ENCODE measurements around the gene AXDND1.

DNA sequence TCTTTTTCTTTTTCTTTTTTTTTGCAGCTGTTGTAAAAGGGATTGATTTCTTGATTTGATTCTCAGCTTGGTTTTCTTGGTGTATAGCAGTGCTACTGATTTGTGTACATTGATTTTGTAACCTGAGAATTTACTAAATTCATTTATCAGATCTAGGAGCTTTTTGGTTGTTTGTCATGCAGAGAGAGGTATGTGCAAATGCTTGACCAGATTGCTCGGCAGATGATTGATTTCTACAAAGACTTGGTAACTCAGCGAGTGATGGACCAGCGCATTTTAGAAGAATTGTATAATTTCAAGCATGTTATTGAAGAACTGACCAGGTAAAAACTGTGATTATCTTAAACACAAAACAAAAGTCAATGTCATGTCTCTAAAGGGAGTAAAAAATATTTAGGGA lies 27.9 kb downstream of the AXDND1 start:
- TF ChIP-seq, protein P1, sequence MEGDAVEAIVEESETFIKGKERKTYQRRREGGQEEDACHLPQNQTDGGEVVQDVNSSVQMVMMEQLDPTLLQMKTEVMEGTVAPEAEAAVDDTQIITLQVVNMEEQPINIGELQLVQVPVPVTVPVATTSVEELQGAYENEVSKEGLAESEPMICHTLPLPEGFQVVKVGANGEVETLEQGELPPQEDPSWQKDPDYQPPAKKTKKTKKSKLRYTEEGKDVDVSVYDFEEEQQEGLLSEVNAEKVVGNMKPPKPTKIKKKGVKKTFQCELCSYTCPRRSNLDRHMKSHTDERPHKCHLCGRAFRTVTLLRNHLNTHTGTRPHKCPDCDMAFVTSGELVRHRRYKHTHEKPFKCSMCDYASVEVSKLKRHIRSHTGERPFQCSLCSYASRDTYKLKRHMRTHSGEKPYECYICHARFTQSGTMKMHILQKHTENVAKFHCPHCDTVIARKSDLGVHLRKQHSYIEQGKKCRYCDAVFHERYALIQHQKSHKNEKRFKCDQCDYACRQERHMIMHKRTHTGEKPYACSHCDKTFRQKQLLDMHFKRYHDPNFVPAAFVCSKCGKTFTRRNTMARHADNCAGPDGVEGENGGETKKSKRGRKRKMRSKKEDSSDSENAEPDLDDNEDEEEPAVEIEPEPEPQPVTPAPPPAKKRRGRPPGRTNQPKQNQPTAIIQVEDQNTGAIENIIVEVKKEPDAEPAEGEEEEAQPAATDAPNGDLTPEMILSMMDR (IDR thresholded peaks at IDR 0.05; ENCODE audit: low read depth, low read length) = no peak
- TF ChIP-seq EZH2phosphoT487 (IDR thresholded peaks at IDR 0.05; ENCODE audit: low read depth) = no peak

All from OCI-LY3 (cell line).